Endodermal cell (in vitro differentiated cells): ENCODE data around the gene PRIM2. TPM values are rescaled to one million over a fixed set of nuclear protein-coding genes. Genes with fewer than 3 reads are reported as not detected.
"Not testable (repeated sequence)": the region's sequence is repeated elsewhere in the genome, so short reads cannot be mapped to it uniquely, and the experiment has no call there.

ENCODE experiments used
- DNase-seq: peaks from one replicate; pipeline ENCODE4 v3.0.0-alpha.2; 2017
- H3K27ac ChIP-seq: 2 replicates; pipeline ENCODE4 v1.5.1; 2013; ENCODE audit warnings: mild to moderate bottlenecking, low read depth, low read length, moderate library complexity
- H3K27me3 ChIP-seq: 2 replicates; pipeline ENCODE4 v1.6.1; 2013; ENCODE audit warnings: mild to moderate bottlenecking, low read length, moderate library complexity; ENCODE audit not compliant: insufficient read depth, control insufficient read depth, poor library complexity, severe bottlenecking
- H3K36me3 ChIP-seq: 2 replicates; pipeline ENCODE4 v1.7.0; 2013; ENCODE audit warnings: mild to moderate bottlenecking, low read length, moderate library complexity; ENCODE audit not compliant: control insufficient read depth, insufficient read depth
- H3K4me1 ChIP-seq: one replicate; pipeline ENCODE4 v1.7.0; 2013; ENCODE audit warnings: low read length; ENCODE audit not compliant: control insufficient read depth, insufficient read depth
- H3K4me3 ChIP-seq: 2 replicates; pipeline ENCODE4 v1.5.1; 2013; ENCODE audit warnings: mild to moderate bottlenecking, low read length, moderate library complexity
- H3K9ac ChIP-seq: 2 replicates; pipeline ENCODE4 v1.6.1; 2013; ENCODE audit warnings: mild to moderate bottlenecking, low read length, moderate library complexity; ENCODE audit not compliant: poor library complexity, severe bottlenecking; ENCODE audit errors: extremely low read depth
- H3K9me3 ChIP-seq: 2 replicates; pipeline ENCODE4 v1.6.1; 2013; ENCODE audit warnings: mild to moderate bottlenecking, low read length, moderate library complexity; ENCODE audit not compliant: control insufficient read depth
- H3K27ac Mint-ChIP-seq: 2 replicates; pipeline ENCODE4 v1.8.0; 2020; ENCODE audit warnings: mixed read lengths
- H3K27me3 Mint-ChIP-seq: 2 replicates; pipeline ENCODE4 v1.8.0; 2021; ENCODE audit warnings: mild to moderate bottlenecking, mixed read lengths; ENCODE audit not compliant: insufficient read depth
- H3K36me3 Mint-ChIP-seq: 2 replicates; pipeline ENCODE4 v1.8.0; 2020; ENCODE audit warnings: low read depth, mixed read lengths
- H3K4me1 Mint-ChIP-seq: 2 replicates; pipeline ENCODE4 v1.8.0; 2020; ENCODE audit warnings: mixed read lengths
- H3K4me3 Mint-ChIP-seq: 2 replicates; pipeline ENCODE4 v1.8.0; 2020; ENCODE audit warnings: mild to moderate bottlenecking, moderate library complexity, mixed read lengths
- H3K9me3 Mint-ChIP-seq: 2 replicates; pipeline ENCODE4 v1.8.0; 2020; ENCODE audit warnings: mild to moderate bottlenecking, mixed read lengths
- CTCF ChIP-seq: fragments of 200-600 bp; sonication (generic); conservative IDR thresholded peaks from 2 replicates; pipeline ENCODE4 v1.5.0; 2021; ENCODE audit warnings: antibody characterized with exemption, mild to moderate bottlenecking
- WGBS, 2 experiments: methylation state at CpG; one replicate each; pipeline versions ENCODE4 v1.1.5 to v1.1.7; 2013; ENCODE audit warnings: missing lambda C conversion rate in 2 of 2, mixed read lengths in 1 of 2; ENCODE audit not compliant: insufficient coverage in 1 of 2, insufficient read length in 1 of 2; 5-methylcytosine and 5-hydroxymethylcytosine counted together
- long read RNA-seq, 4 experiments: library from polyadenylated mRNA in 2 of 4; library from RNA in 1 of 4; library from capped mRNA in 1 of 4; stranded (forward) in 3 of 4; unstranded in 1 of 4; transcript quantifications; one replicate each; pipeline ENCODE4 v2.0.0, GENCODE V29; 2020 to 2021; ENCODE audit warnings: inconsistent platforms in 1 of 4
- polyA plus RNA-seq, 2 experiments: library from polyadenylated mRNA; stranded (reverse); fragments of 50-300 nt; gene quantifications; one replicate each; pipeline ENCODE4 v1.2.3, GENCODE V29; 2013
- total RNA-seq, 2 donors: library from RNA; stranded (reverse); fragmentation: NEBNext Ultra II Directional in 1 of 2; extraction: Animal tissue kit (Norgen Biotek cat#: 25700) in 1 of 2; gene quantifications; 2 replicates in 1 of 2; 3 replicates in 1 of 2; pipeline ENCODE4 v1.2.1, GENCODE V29; 2021

The PRIM2 gene
- 10 to 100 TPM; 30.9 to 43.1 TPM for total RNA-seq
- 19.7 TPM for polyA plus RNA-seq (2013, experiment 1 of 2)
- 19.6 TPM for polyA plus RNA-seq (2013, experiment 2 of 2)
- long read RNA-seq, experiment 1, transcript PRIM2-207 (14 exons, 2,308 nt) = major isoform, 10 of 18 reads
- long read RNA-seq, experiment 1, partial matches to known transcripts = 3 of 18 reads
- long read RNA-seq, experiment 1, other reads (novel, unspliced or antisense) = 5 of 18 reads
- long read RNA-seq, experiment 2, transcript PRIM2-207 (14 exons, 2,308 nt) = major isoform, 19 of 37 reads
- long read RNA-seq, experiment 2, partial matches to known transcripts = 4 of 37 reads
- long read RNA-seq, experiment 2, other reads (novel, unspliced or antisense) = 12 of 37 reads
- long read RNA-seq, experiment 3, transcript PRIM2-207 (14 exons, 2,308 nt) = major isoform, 102 of 123 reads
- long read RNA-seq, experiment 3, partial matches to known transcripts = 4 of 123 reads
- long read RNA-seq, experiment 3, other reads (novel, unspliced or antisense) = 13 of 123 reads
- long read RNA-seq, experiment 4, transcript PRIM2-207 (14 exons, 2,308 nt) = major isoform, 20 of 42 reads
- long read RNA-seq, experiment 4, partial matches to known transcripts = 0 of 42 reads
- long read RNA-seq, experiment 4, other reads (novel, unspliced or antisense) = 18 of 42 reads

GRCh38 chr6:57317060-57317943 is at the start of gene PRIM2:
PRIM2 (plus strand) TSS chr6:57317630; CDS start chr6:57318446, 816 bp downstream.
- peak within 1 kb of the TSS; percentile 96 for H3K4me3 ChIP-seq
- H3K9ac ChIP-seq = peak within 1 kb of the TSS; percentile 65
- no peak for TF ChIP-seq CTCF
- peaks cover under 1% of the 10 kb centered on the region for H3K9me3 Mint-ChIP-seq
- H3K36me3 ChIP-seq = peaks cover 24% of the 10 kb centered on the region
- no peaks in the 10 kb centered on the region for H3K4me1 ChIP-seq
- H3K27me3 ChIP-seq = peaks cover 25% of the 10 kb centered on the region
- 0 to 5% methylated on average over 14 to 27 of the region's 27 CpGs for WGBS, 2 experiments
- no peak within 1 kb of the TSS for H3K27ac ChIP-seq
- peaks cover 27% of the 10 kb centered on the region for H3K36me3 Mint-ChIP-seq
- peaks cover 11% of the 10 kb centered on the region for H3K9me3 ChIP-seq
- DNase-seq = peak; percentile 95
- H3K27ac Mint-ChIP-seq = peak within 1 kb of the TSS; percentile 97
- H3K4me1 Mint-ChIP-seq = peaks cover 11% of the 10 kb centered on the region
- H3K27me3 Mint-ChIP-seq = peaks cover 33% of the 10 kb centered on the region
- peak within 1 kb of the TSS; percentile 84 for H3K4me3 Mint-ChIP-seq

- TF ChIP-seq CTCF = peak; percentile 4
- no peak overlapping the region for H3K4me3 ChIP-seq
- H3K27ac ChIP-seq = no peak overlapping the region
- DNase-seq = no peak
- peaks cover 17% of the 10 kb centered on the region for H3K9me3 Mint-ChIP-seq
- no peaks in the 10 kb centered on the region for H3K36me3 Mint-ChIP-seq
- no peaks in the 10 kb centered on the region for H3K36me3 ChIP-seq
- H3K9me3 ChIP-seq = no peaks in the 10 kb centered on the region
- H3K4me1 Mint-ChIP-seq = no peaks in the 10 kb centered on the region
- H3K27ac Mint-ChIP-seq = no peak overlapping the region
- peaks cover 6% of the 10 kb centered on the region for H3K27me3 Mint-ChIP-seq
- H3K9ac ChIP-seq = no peak overlapping the region
- no peak overlapping the region for H3K4me3 Mint-ChIP-seq
- H3K4me1 ChIP-seq = no peaks in the 10 kb centered on the region
- H3K27me3 ChIP-seq = no peaks in the 10 kb centered on the region
Observed at GRCh38 chr6:57268294-57268640, 49.2 kb upstream of the PRIM2 start.

- not testable (repeated sequence) for H3K9ac ChIP-seq, H3K27me3 ChIP-seq, H3K36me3 Mint-ChIP-seq, H3K27ac Mint-ChIP-seq, H3K4me3 Mint-ChIP-seq, H3K27ac ChIP-seq, DNase-seq, H3K4me3 ChIP-seq, H3K4me1 ChIP-seq, H3K27me3 Mint-ChIP-seq, H3K4me1 Mint-ChIP-seq, H3K36me3 ChIP-seq
- H3K9me3 ChIP-seq = peaks cover 13% of the 10 kb centered on the region
- 90 to 91% methylated on average over 14 to 17 of the region's 17 CpGs for WGBS, 2 experiments
- H3K9me3 Mint-ChIP-seq = peaks cover 36% of the 10 kb centered on the region
Observed at GRCh38 chr6:57274113-57274824, 43.2 kb upstream of the PRIM2 start.
